Erythroblast (primary cell): ENCODE data around the gene GEMIN2.

Experiments
- GATA1 ChIP-seq: IDR thresholded peaks from 2 replicates; pipeline ENCODE4 v1.6.1; 2011; ENCODE audit warnings: low read depth, mild to moderate bottlenecking, control low read depth, low read length, moderate library complexity
- POLR2A ChIP-seq: IDR thresholded peaks from 2 replicates; pipeline ENCODE4 v1.6.1; 2011; ENCODE audit warnings: mild to moderate bottlenecking, low read length

- TF ChIP-seq POLR2A (no peak), GATA1 (no peak)
Observed at GRCh38 chr14:39071096-39071495, 43.0 kb upstream of the GEMIN2 start.
